ENCODE results near the gene IFITM5.

The IFITM5 gene

GRCh38 chr11:279040-279965, 20.0 kb downstream of the IFITM5 start:
- H2AFZ ChIP-seq (ENCODE audit: low read depth, low read length) = no peak overlapping the region
- H3K4me1 ChIP-seq (ENCODE audit: control insufficient read depth, insufficient read depth, low read depth, low read length) = peaks cover 4% of the 10 kb centered on the region
- WGBS = 93% methylated on average over 97 of the region's 97 CpGs
- H3K18ac ChIP-seq (ENCODE audit: low read depth in 1 of 2, low read length in 2 of 2) = no peak overlapping the region
- no peak overlapping the region for H3K14ac ChIP-seq (ENCODE audit: low read length in 2 of 2)
- no peak overlapping the region for H3K4me3 ChIP-seq (ENCODE audit: insufficient read depth in 1 of 2, low read depth in 1 of 2, low read length in 2 of 2)
- no peak overlapping the region for H2BK12ac ChIP-seq (ENCODE audit: low read length in 2 of 2)
- no peak overlapping the region for H2BK15ac ChIP-seq (ENCODE audit: low read depth, poor library complexity, severe bottlenecking)
- no peaks in the 10 kb centered on the region for H3K79me1 ChIP-seq (replicated peaks; ENCODE audit: low read length, poor library complexity, severe bottlenecking)
- DNase-seq = no peak
- no peak overlapping the region for H4K91ac ChIP-seq (ENCODE audit: low read length)
- H3K4ac ChIP-seq (ENCODE audit: low read depth in 1 of 2, low read length in 2 of 2) = no peak overlapping the region
- H3K27ac ChIP-seq (ENCODE audit: low read length, poor library complexity, severe bottlenecking) = no peak overlapping the region
- no peak overlapping the region for H3K4me2 ChIP-seq (ENCODE audit: low read length, poor library complexity, severe bottlenecking)
- no peak overlapping the region for H4K8ac ChIP-seq (ENCODE audit: low read length)
- no peak overlapping the region for H3K23ac ChIP-seq (ENCODE audit: low read length in 2 of 2)
- no peak overlapping the region for H2BK5ac ChIP-seq (ENCODE audit: low read depth, low read length, poor library complexity, severe bottlenecking)
- peaks cover 10 to 87% of the 10 kb centered on the region in 2 experiments for H3K27me3 ChIP-seq (ENCODE audit: control insufficient read depth in 1 of 2, insufficient read depth in 1 of 2, low read length in 2 of 2)
- H3K9ac ChIP-seq (ENCODE audit: low read length) = no peak overlapping the region
- H3K9me3 ChIP-seq (ENCODE audit: control insufficient read depth, low read length) = peaks cover 21% of the 10 kb centered on the region
- no peak overlapping the region for H2BK120ac ChIP-seq (ENCODE audit: low read depth, low read length)
- H2AK5ac ChIP-seq (ENCODE audit: low read length, severe bottlenecking) = no peak overlapping the region
- no peaks in the 10 kb centered on the region for H3K36me3 ChIP-seq (ENCODE audit: control insufficient read depth in 1 of 2, insufficient read depth in 2 of 2, low read depth in 1 of 2, low read length in 2 of 2)

GRCh38 chr11:278001-278951, 21.1 kb downstream of the IFITM5 start, which contains the start of gene NLRP6:
Gene NLRP6, plus strand, starts transcription at chr11:278407. Its CDS starts 163 bp downstream, at chr11:278570.
- peaks cover 1% of the 10 kb centered on the region for H3K4me1 ChIP-seq (ENCODE audit: control insufficient read depth, insufficient read depth, low read depth, low read length)
- no peak within 1 kb of the TSS for H2AFZ ChIP-seq (ENCODE audit: low read depth, low read length)
- no peaks in the 10 kb centered on the region for H3K79me1 ChIP-seq (replicated peaks; ENCODE audit: low read length, poor library complexity, severe bottlenecking)
- H3K4ac ChIP-seq (ENCODE audit: low read depth in 1 of 2, low read length in 2 of 2) = no peak within 1 kb of the TSS
- no peak within 1 kb of the TSS for H2BK15ac ChIP-seq (ENCODE audit: low read depth, poor library complexity, severe bottlenecking)
- no peak within 1 kb of the TSS for H2BK5ac ChIP-seq (ENCODE audit: low read depth, low read length, poor library complexity, severe bottlenecking)
- no peak within 1 kb of the TSS for H3K4me2 ChIP-seq (ENCODE audit: low read length, poor library complexity, severe bottlenecking)
- H3K18ac ChIP-seq (ENCODE audit: low read depth in 1 of 2, low read length in 2 of 2) = no peak within 1 kb of the TSS
- no peak within 1 kb of the TSS for H2AK5ac ChIP-seq (ENCODE audit: low read length, severe bottlenecking)
- 91% methylated on average over 21 of the region's 21 CpGs for WGBS
- no peak within 1 kb of the TSS for H2BK12ac ChIP-seq (ENCODE audit: low read length in 2 of 2)
- DNase-seq = no peak
- no peak within 1 kb of the TSS for H4K91ac ChIP-seq (ENCODE audit: low read length)
- H3K27me3 ChIP-seq (ENCODE audit: control insufficient read depth in 1 of 2, insufficient read depth in 1 of 2, low read length in 2 of 2) = peaks cover 10 to 84% of the 10 kb centered on the region in 2 experiments
- H3K9me3 ChIP-seq (ENCODE audit: control insufficient read depth, low read length) = peaks cover 21% of the 10 kb centered on the region
- H3K27ac ChIP-seq (ENCODE audit: low read length, poor library complexity, severe bottlenecking) = no peak within 1 kb of the TSS
- H3K9ac ChIP-seq (ENCODE audit: low read length) = no peak within 1 kb of the TSS
- no peaks in the 10 kb centered on the region for H3K36me3 ChIP-seq (ENCODE audit: control insufficient read depth in 1 of 2, insufficient read depth in 2 of 2, low read depth in 1 of 2, low read length in 2 of 2)
- H4K8ac ChIP-seq (ENCODE audit: low read length) = no peak within 1 kb of the TSS
- no peak within 1 kb of the TSS for H3K23ac ChIP-seq (ENCODE audit: low read length in 2 of 2)
- H3K4me3 ChIP-seq (ENCODE audit: insufficient read depth in 1 of 2, low read depth in 1 of 2, low read length in 2 of 2) = no peak within 1 kb of the TSS
- H2BK120ac ChIP-seq (ENCODE audit: low read depth, low read length) = no peak within 1 kb of the TSS
- no peak within 1 kb of the TSS for H3K14ac ChIP-seq (ENCODE audit: low read length in 2 of 2)

- no peak overlapping the region for H2BK120ac ChIP-seq (ENCODE audit: low read depth, low read length)
- peaks cover 21% of the 10 kb centered on the region for H3K9me3 ChIP-seq (ENCODE audit: control insufficient read depth, low read length)
- no peak overlapping the region for H3K27ac ChIP-seq (ENCODE audit: low read length, poor library complexity, severe bottlenecking)
- H3K14ac ChIP-seq (ENCODE audit: low read length in 2 of 2) = no peak overlapping the region
- no peak overlapping the region for H3K23ac ChIP-seq (ENCODE audit: low read length in 2 of 2)
- no peak overlapping the region for H2AFZ ChIP-seq (ENCODE audit: low read depth, low read length)
- no peak overlapping the region for H2BK15ac ChIP-seq (ENCODE audit: low read depth, poor library complexity, severe bottlenecking)
- DNase-seq = no peak
- H3K4me1 ChIP-seq (ENCODE audit: control insufficient read depth, insufficient read depth, low read depth, low read length) = peaks cover 6% of the 10 kb centered on the region
- H4K8ac ChIP-seq (ENCODE audit: low read length) = no peak overlapping the region
- H3K4me2 ChIP-seq (ENCODE audit: low read length, poor library complexity, severe bottlenecking) = no peak overlapping the region
- H3K4ac ChIP-seq (ENCODE audit: low read depth in 1 of 2, low read length in 2 of 2) = no peak overlapping the region
- H2BK12ac ChIP-seq (ENCODE audit: low read length in 2 of 2) = no peak overlapping the region
- H3K18ac ChIP-seq (ENCODE audit: low read depth in 1 of 2, low read length in 2 of 2) = no peak overlapping the region
- H3K27me3 ChIP-seq (ENCODE audit: control insufficient read depth in 1 of 2, insufficient read depth in 1 of 2, low read length in 2 of 2) = peaks cover 5 to 81% of the 10 kb centered on the region in 2 experiments
- H3K79me1 ChIP-seq (replicated peaks; ENCODE audit: low read length, poor library complexity, severe bottlenecking) = no peaks in the 10 kb centered on the region
- no peak overlapping the region for H3K4me3 ChIP-seq (ENCODE audit: insufficient read depth in 1 of 2, low read depth in 1 of 2, low read length in 2 of 2)
- no peak overlapping the region for H2AK5ac ChIP-seq (ENCODE audit: low read length, severe bottlenecking)
- H3K9ac ChIP-seq (ENCODE audit: low read length) = no peak overlapping the region
- no peak overlapping the region for H2BK5ac ChIP-seq (ENCODE audit: low read depth, low read length, poor library complexity, severe bottlenecking)
- H4K91ac ChIP-seq (ENCODE audit: low read length) = no peak overlapping the region
- H3K36me3 ChIP-seq (ENCODE audit: control insufficient read depth in 1 of 2, insufficient read depth in 2 of 2, low read depth in 1 of 2, low read length in 2 of 2) = no peaks in the 10 kb centered on the region
These were observed 23.1 kb downstream of the IFITM5 start for GRCh38 chr11:276219-276618.

GRCh38 chr11:272931-273198, 26.5 kb downstream of the IFITM5 start:
- Histone ChIP-seq H2BK120ac (ENCODE audit: low read depth, low read length) (no peak overlapping the region), H3K79me1 (replicated peaks; ENCODE audit: low read length, poor library complexity, severe bottlenecking) (no peaks in the 10 kb centered on the region), H4K91ac (ENCODE audit: low read length) (no peak overlapping the region), H3K14ac (ENCODE audit: low read length in 2 of 2) (no peak overlapping the region), H3K4me1 (ENCODE audit: control insufficient read depth, insufficient read depth, low read depth, low read length) (peaks cover 6% of the 10 kb centered on the region), H3K4me2 (ENCODE audit: low read length, poor library complexity, severe bottlenecking) (no peak overlapping the region), H3K27me3 (ENCODE audit: control insufficient read depth in 1 of 2, insufficient read depth in 1 of 2, low read length in 2 of 2) (peaks cover 7 to 63% of the 10 kb centered on the region in 2 experiments), H3K4me3 (ENCODE audit: insufficient read depth in 1 of 2, low read depth in 1 of 2, low read length in 2 of 2) (no peak overlapping the region), H3K23ac (ENCODE audit: low read length in 2 of 2) (no peak overlapping the region), H2BK5ac (ENCODE audit: low read depth, low read length, poor library complexity, severe bottlenecking) (no peak overlapping the region), H3K9me3 (ENCODE audit: control insufficient read depth, low read length) (peaks cover 21% of the 10 kb centered on the region), H3K4ac (ENCODE audit: low read depth in 1 of 2, low read length in 2 of 2) (no peak overlapping the region), H2BK15ac (ENCODE audit: low read depth, poor library complexity, severe bottlenecking) (no peak overlapping the region), H2BK12ac (ENCODE audit: low read length in 2 of 2) (no peak overlapping the region), H3K36me3 (ENCODE audit: control insufficient read depth in 1 of 2, insufficient read depth in 2 of 2, low read depth in 1 of 2, low read length in 2 of 2) (no peaks in the 10 kb centered on the region), H4K8ac (ENCODE audit: low read length) (no peak overlapping the region), H2AFZ (ENCODE audit: low read depth, low read length) (no peak overlapping the region), H3K18ac (ENCODE audit: low read depth in 1 of 2, low read length in 2 of 2) (no peak overlapping the region), H3K9ac (ENCODE audit: low read length) (no peak overlapping the region), H2AK5ac (ENCODE audit: low read length, severe bottlenecking) (no peak overlapping the region), H3K27ac (ENCODE audit: low read length, poor library complexity, severe bottlenecking) (no peak overlapping the region)
- no peak for DNase-seq
- WGBS = 86% methylated on average over 6 of the region's 6 CpGs
